SU-DHL-6 (cell line): ENCODE results near the gene TIMM22.
"Not testable (repeated sequence)": the region's sequence is repeated elsewhere in the genome, so short reads cannot be mapped to it uniquely, and the experiment has no call there.

Experiments used
- H2AFZ ChIP-seq: fragments of 200-600 bp; sonication (generic); 2 replicates; pipeline ENCODE4 v1.6.1; 2014; ENCODE audit warnings: low read depth, mild to moderate bottlenecking, moderate library complexity, mixed read lengths, antibody characterized with exemption, low read length; ENCODE audit not compliant: severe bottlenecking
- H3F3A ChIP-seq: fragments of 200-600 bp; shearing (Covaris generic); 2 replicates; pipeline ENCODE4 v1.6.0; 2016; ENCODE audit warnings: antibody characterized with exemption, mild to moderate bottlenecking; ENCODE audit not compliant: insufficient read depth
- H3K27ac ChIP-seq: fragments of 200-600 bp; sonication (generic); 2 replicates; pipeline ENCODE4 v1.5.1; 2016; ENCODE audit warnings: low read depth, mild to moderate bottlenecking, low read length, moderate library complexity, mixed read lengths
- H3K27me3 ChIP-seq: fragments of 200-600 bp; sonication (generic), shearing (Covaris generic); 2 replicates; pipeline ENCODE4 v1.6.0; 2014; ENCODE audit warnings: mild to moderate bottlenecking, low read length
- H3K36me3 ChIP-seq: fragments of 200-600 bp; sonication (generic); 2 replicates; pipeline ENCODE4 v1.6.1; 2014; ENCODE audit warnings: mild to moderate bottlenecking, low read length, mixed read lengths
- H3K4me2 ChIP-seq: fragments of 300-600, 200-600 bp; shearing (Covaris generic), sonication (generic); 2 replicates; pipeline ENCODE4 v1.6.0; 2014; ENCODE audit warnings: low read length, low read depth, mild to moderate bottlenecking; ENCODE audit not compliant: poor library complexity, severe bottlenecking
- H3K4me3 ChIP-seq: fragments of 200-600 bp; sonication (generic); 2 replicates; pipeline ENCODE4 v1.5.1; 2014; ENCODE audit warnings: antibody characterized with exemption, low read length, mild to moderate bottlenecking, mixed read lengths; ENCODE audit not compliant: insufficient read depth, poor library complexity, severe bottlenecking
- H3K79me2 ChIP-seq: fragments of 200-600 bp; sonication (generic); 2 replicates; pipeline ENCODE4 v1.6.1; 2014; ENCODE audit warnings: mild to moderate bottlenecking, low read length, moderate library complexity; ENCODE audit not compliant: insufficient read depth
- H3K9ac ChIP-seq: fragments of 200-600 bp; sonication (generic); 2 replicates; pipeline ENCODE4 v1.7.0; 2014; ENCODE audit warnings: mild to moderate bottlenecking, low read length
- H3K9me2 ChIP-seq: fragments of 200-600 bp; sonication (generic); replicated peaks from 2 replicates; pipeline ENCODE4 v1.6.1; 2014; ENCODE audit warnings: low read length; ENCODE audit not compliant: insufficient read depth
- H3K9me3 ChIP-seq: fragments of 200-600 bp; sonication (generic); 2 replicates; pipeline ENCODE4 v1.6.1; 2014; ENCODE audit warnings: low read length, mixed read lengths; ENCODE audit not compliant: insufficient read depth
- H4K20me1 ChIP-seq: fragments of 200-600 bp; sonication (generic); 2 replicates; pipeline ENCODE4 v1.6.1; 2014; ENCODE audit warnings: low read depth, mild to moderate bottlenecking, antibody characterized with exemption, low read length, moderate library complexity, mixed read lengths
- CTCF ChIP-seq: fragments of 200-600 bp; sonication (generic); IDR thresholded peaks from one replicate; pipeline ENCODE4 v1.5.1; 2017; ENCODE audit warnings: antibody characterized with exemption, mild to moderate bottlenecking, low read length, moderate library complexity; ENCODE audit not compliant: insufficient read depth, poor library complexity, severe bottlenecking
- EZH2phosphoT487 ChIP-seq: fragments of 200-600 bp; sonication (generic), shearing (Covaris generic); conservative IDR thresholded peaks from 2 replicates; pipeline ENCODE4 v1.6.1; 2018; ENCODE audit warnings: mild to moderate bottlenecking, antibody characterized with exemption, low read length, moderate library complexity, mixed read lengths

TIMM22 gene

GRCh38 chr17:1047879-1048470, 51.0 kb downstream of the TIMM22 start:
- Histone ChIP-seq H3K9me3 (no peaks in the 10 kb centered on the region), H3F3A (no peaks in the 10 kb centered on the region), H3K27ac (no peak overlapping the region), H3K27me3 (no peaks in the 10 kb centered on the region), H4K20me1 (no peaks in the 10 kb centered on the region), H3K4me2 (no peak overlapping the region), H3K9me2 (no peaks in the 10 kb centered on the region), H2AFZ (no peak overlapping the region), H3K9ac (no peak overlapping the region), H3K36me3 (no peaks in the 10 kb centered on the region), H3K4me3 (no peak overlapping the region), H3K79me2 (no peaks in the 10 kb centered on the region)
- TF ChIP-seq EZH2phosphoT487 (no peak), CTCF (no peak)

DNA sequence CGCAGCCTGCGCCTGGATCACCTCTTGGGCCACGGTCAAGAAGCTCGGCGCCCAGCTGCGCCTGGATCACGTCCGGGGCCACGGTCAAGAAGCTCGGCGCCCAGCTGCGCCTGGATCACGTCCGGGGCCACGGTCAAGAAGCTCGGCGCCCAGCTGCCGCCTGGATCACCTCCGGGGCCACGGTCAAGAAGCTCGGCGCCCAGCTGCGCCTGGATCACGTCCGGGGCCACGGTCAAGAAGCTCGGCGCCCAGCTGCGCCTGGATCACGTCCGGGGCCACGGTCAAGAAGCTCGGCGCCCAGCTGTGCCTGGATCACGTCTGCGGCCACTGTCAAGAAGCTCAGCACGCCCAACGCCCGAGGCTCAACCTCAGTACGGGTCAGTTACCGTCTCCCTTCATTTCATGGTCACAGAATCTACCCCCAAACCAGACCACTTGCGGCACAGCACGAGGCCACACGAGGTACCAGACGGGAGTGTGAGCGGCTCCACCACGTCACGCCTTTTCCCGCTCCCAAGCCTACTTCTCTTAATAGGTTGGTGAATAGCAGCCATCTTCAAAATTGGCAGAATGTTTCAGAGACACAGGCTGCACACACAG, 51.7 kb downstream of the TIMM22 start:
- not testable (repeated sequence) for H4K20me1 ChIP-seq, H3K9me2 ChIP-seq, H2AFZ ChIP-seq, H3K27me3 ChIP-seq, H3F3A ChIP-seq, H3K9ac ChIP-seq, H3K4me2 ChIP-seq, H3K27ac ChIP-seq, H3K79me2 ChIP-seq, H3K36me3 ChIP-seq, H3K9me3 ChIP-seq, H3K4me3 ChIP-seq

DNA sequence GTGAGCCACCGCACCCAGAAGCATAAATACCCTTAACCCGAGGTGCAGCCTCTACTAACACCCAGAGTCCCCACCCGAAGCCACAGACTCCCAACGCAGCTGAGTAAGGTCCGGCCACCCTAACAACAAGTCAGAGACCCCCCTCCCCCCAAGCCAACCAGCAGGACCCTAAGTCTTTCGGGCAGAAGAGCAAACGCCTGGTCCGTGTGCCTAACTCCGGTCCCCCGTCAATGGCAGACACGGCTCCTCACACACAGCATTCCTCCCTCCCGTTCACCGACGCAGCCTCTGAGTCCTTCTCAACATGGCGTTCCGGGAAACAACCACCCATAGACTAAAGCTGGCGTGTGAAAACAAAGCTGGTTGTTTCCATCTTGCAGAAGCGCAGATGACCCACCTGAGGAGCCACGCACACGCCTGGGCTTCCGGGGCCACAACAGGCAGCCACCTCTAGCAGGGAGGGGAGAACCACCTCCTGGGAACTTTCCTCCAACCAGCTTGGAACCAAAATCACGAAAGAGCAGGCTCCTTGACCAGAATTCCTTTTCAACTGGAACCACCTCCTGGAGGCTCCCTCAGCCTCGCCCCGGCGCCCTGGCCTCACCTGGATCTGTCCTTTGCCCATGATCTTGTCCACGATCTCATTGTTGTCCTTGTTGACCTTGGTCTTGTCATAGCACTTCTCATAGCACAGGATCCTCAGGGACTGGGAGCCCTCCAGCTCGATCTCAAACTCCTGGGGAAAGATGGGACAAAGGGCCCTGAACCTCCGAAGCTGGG, 52.7 kb downstream of the TIMM22 start:
- Histone ChIP-seq H3K4me3 (no peak overlapping the region), H3K9me3 (no peaks in the 10 kb centered on the region), H3K79me2 (no peaks in the 10 kb centered on the region), H4K20me1 (no peaks in the 10 kb centered on the region), H3K36me3 (no peaks in the 10 kb centered on the region), H3K4me2 (no peak overlapping the region), H3F3A (no peaks in the 10 kb centered on the region), H2AFZ (no peak overlapping the region), H3K27me3 (no peaks in the 10 kb centered on the region), H3K9ac (no peak overlapping the region), H3K9me2 (no peaks in the 10 kb centered on the region), H3K27ac (no peak overlapping the region)
- TF ChIP-seq EZH2phosphoT487 = no peak
- TF ChIP-seq CTCF = no peak
